Neutrophil (primary cell): Measurements from ENCODE around the gene CACNA1D.

Experiments used
- H3K27ac ChIP-seq: fragments of 200-600 bp; sonication (generic); 2 replicates; pipeline ENCODE4 v1.5.1; 2016; ENCODE audit warnings: mild to moderate bottlenecking, moderate library complexity
- H3K27me3 ChIP-seq: fragments of 200-600 bp; sonication (generic); 2 replicates; pipeline ENCODE4 v1.6.0; 2016; ENCODE audit warnings: mild to moderate bottlenecking
- H3K36me3 ChIP-seq: fragments of 200-600 bp; sonication (generic); 2 replicates; pipeline ENCODE4 v1.5.1; 2017
- H3K4me1 ChIP-seq, 2 experiments: fragments of 200-600 bp in 1 of 2; sonication (generic) in 1 of 2; 1 replicate in 1 of 2; 2 replicates in 1 of 2; pipeline versions ENCODE4 v1.5.1 to v1.6.1; 2013 to 2016; ENCODE audit warnings: low read depth in 1 of 2, low read length in 1 of 2, mild to moderate bottlenecking in 1 of 2, moderate library complexity in 1 of 2; ENCODE audit not compliant: control insufficient read depth in 1 of 2, insufficient read depth in 1 of 2
- H3K4me3 ChIP-seq, 2 experiments: fragments of 200-600 bp in 1 of 2; sonication (generic) in 1 of 2; 1 replicate in 1 of 2; 2 replicates in 1 of 2; pipeline ENCODE4 v1.5.1; 2013 to 2016; ENCODE audit warnings: low read depth in 1 of 2, low read length in 1 of 2, mild to moderate bottlenecking in 1 of 2, moderate library complexity in 1 of 2
- H3K9me3 ChIP-seq: fragments of 200-600 bp; sonication (generic); 2 replicates; pipeline ENCODE4 v1.5.1; 2016
- TF ChIP-seq, protein P1 (sequence below): fragments of 200-600 bp; sonication (generic); IDR thresholded peaks from 2 replicates; pipeline ENCODE4 v1.5.1; 2016; ENCODE audit warnings: antibody characterized with exemption

CACNA1D gene

DNA sequence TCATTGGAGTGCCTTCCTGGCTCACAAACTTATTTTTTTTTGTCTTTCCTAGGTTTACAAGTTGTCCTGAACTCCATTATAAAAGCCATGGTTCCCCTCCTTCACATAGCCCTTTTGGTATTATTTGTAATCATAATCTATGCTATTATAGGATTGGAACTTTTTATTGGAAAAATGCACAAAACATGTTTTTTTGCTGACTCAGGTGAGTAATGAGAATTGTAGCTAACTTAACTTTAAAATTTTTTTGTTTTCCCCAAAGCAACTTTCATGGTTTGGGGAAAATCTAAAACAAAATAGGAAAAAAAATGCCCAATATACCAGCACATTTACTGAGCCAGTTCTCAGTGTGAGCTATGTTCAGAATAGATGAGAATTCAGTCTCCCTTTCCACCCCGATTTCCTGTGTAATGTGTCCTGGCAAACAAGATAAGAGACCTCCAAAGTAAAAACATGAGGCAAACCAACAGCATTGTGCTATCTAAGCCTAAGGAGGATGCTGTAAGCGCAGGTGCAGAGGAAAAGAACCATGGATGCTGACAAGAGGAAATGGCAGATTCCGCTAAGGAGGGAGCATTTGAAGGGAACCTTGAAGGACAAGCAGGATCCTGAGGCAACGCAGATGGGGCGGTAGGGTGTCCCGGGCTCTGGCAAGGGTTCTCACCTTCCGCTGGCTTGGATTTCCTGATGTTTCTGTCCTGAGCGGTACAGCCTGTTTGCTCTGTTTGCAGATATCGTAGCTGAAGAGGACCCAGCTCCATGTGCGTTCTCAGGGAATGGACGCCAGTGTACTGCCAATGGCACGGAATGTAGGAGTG is 171.4 kb downstream of the CACNA1D start:
- H3K36me3 ChIP-seq: no peaks in the 10 kb centered on the region
- H3K27me3 ChIP-seq: peaks cover 45% of the 10 kb centered on the region
- H3K27ac ChIP-seq: no peak overlapping the region
- H3K4me3 ChIP-seq: no peak overlapping the region
- peaks cover 4% of the 10 kb centered on the region for H3K9me3 ChIP-seq
- H3K4me1 ChIP-seq: no peaks in the 10 kb centered on the region
- TF ChIP-seq, protein P1, sequence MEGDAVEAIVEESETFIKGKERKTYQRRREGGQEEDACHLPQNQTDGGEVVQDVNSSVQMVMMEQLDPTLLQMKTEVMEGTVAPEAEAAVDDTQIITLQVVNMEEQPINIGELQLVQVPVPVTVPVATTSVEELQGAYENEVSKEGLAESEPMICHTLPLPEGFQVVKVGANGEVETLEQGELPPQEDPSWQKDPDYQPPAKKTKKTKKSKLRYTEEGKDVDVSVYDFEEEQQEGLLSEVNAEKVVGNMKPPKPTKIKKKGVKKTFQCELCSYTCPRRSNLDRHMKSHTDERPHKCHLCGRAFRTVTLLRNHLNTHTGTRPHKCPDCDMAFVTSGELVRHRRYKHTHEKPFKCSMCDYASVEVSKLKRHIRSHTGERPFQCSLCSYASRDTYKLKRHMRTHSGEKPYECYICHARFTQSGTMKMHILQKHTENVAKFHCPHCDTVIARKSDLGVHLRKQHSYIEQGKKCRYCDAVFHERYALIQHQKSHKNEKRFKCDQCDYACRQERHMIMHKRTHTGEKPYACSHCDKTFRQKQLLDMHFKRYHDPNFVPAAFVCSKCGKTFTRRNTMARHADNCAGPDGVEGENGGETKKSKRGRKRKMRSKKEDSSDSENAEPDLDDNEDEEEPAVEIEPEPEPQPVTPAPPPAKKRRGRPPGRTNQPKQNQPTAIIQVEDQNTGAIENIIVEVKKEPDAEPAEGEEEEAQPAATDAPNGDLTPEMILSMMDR: no peak

- Histone ChIP-seq H3K4me3 (no peak overlapping the region), H3K27ac (no peak overlapping the region), H3K9me3 (no peaks in the 10 kb centered on the region), H3K27me3 (peaks cover 45% of the 10 kb centered on the region), H3K4me1 (no peaks in the 10 kb centered on the region), H3K36me3 (no peaks in the 10 kb centered on the region)
- TF ChIP-seq, protein P1: no peak
Observed at GRCh38 chr3:53668872-53669271, 174.5 kb downstream of the CACNA1D start.

GRCh38 chr3:53670721-53671120 is 176.3 kb downstream of the CACNA1D start:
- H3K36me3 ChIP-seq: no peaks in the 10 kb centered on the region
- H3K27me3 ChIP-seq: peaks cover 32% of the 10 kb centered on the region
- no peaks in the 10 kb centered on the region for H3K4me1 ChIP-seq
- H3K4me3 ChIP-seq: no peak overlapping the region
- TF ChIP-seq, protein P1: no peak
- no peaks in the 10 kb centered on the region for H3K9me3 ChIP-seq
- no peak overlapping the region for H3K27ac ChIP-seq

GRCh38 chr3:53671192-53671960 is 177.0 kb downstream of the CACNA1D start:
- Histone ChIP-seq H3K4me1 (no peaks in the 10 kb centered on the region), H3K4me3 (no peak overlapping the region), H3K9me3 (no peaks in the 10 kb centered on the region), H3K27me3 (peaks cover 25% of the 10 kb centered on the region), H3K36me3 (no peaks in the 10 kb centered on the region), H3K27ac (no peak overlapping the region)
- TF ChIP-seq, protein P1: no peak

- H3K27ac ChIP-seq: no peak overlapping the region
- H3K36me3 ChIP-seq: no peaks in the 10 kb centered on the region
- no peaks in the 10 kb centered on the region for H3K9me3 ChIP-seq
- H3K4me3 ChIP-seq: no peak overlapping the region
- H3K4me1 ChIP-seq: no peaks in the 10 kb centered on the region
- H3K27me3 ChIP-seq: peaks cover 23% of the 10 kb centered on the region
- TF ChIP-seq, protein P1: no peak
Observed at GRCh38 chr3:53671961-53672299, 177.5 kb downstream of the CACNA1D start.
